CMK (cell line): Measurements from ENCODE around the gene TLL2.

Source experiments
- DNase-seq: peaks from one replicate; pipeline ENCODE4 v3.0.0-alpha.2; 2010; ENCODE audit warnings: low read depth

The TLL2 gene

DNA sequence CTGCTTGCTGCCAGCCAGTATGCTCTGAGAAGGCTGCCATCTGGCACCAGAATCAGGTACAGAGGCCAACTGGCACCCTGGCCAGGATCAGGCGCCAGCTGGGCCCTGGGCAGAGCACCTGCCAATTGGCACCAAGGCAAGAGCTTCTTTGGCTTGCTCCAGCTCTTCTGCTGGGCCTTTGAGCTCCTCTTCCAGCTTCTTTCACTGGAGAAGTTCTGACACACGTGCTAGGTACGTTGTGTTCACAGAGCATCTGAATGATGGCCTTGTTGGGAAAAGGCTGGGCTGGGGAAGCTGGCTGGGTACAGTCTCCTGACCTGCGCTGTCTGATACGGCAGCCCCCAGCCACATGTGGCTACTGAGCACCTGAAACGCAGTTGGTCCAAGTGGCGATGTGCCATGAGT lies 123.3 kb downstream of the TLL2 start:
- DNase-seq: no peak

DNA sequence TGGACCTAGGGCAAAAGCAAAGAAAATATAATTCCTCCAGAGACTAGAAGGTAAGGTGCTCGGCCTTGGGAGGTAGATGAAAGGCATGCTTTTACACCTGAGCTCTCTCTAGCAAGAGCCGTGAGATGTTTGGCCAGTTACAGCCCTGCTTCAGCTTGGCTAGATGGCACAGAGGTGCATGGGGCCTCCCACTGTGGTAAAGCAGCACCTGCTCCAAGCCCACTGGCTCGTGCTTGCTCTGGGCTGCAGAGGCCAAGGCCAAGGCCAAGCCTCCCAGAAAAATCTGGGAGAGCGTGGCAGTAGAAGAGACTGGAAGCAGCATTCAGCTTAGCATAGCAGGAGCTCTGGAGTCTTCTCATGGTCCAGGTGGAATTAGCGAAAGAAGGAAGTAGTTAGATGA lies 123.9 kb downstream of the TLL2 start:
- DNase-seq: no peak

DNA sequence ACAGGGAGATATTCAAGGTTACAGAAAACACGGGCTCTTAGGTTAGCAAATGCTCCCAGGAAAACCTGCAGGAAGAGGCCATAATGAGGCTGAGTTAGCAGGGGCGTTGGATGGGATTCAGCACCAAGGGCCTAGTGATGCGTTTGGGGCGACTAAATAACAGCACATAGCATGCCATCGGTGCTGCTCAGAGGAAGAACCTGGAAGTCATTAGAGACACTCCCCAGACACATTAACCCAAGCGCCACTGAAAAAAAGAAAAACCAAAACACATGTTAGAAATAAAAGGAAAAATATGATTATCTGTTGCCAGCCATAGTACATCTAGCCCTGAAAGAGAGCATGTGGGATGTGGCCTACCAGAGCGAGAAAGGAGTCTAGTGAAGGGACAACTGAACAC lies 126.1 kb downstream of the TLL2 start:
- no peak for DNase-seq

DNA sequence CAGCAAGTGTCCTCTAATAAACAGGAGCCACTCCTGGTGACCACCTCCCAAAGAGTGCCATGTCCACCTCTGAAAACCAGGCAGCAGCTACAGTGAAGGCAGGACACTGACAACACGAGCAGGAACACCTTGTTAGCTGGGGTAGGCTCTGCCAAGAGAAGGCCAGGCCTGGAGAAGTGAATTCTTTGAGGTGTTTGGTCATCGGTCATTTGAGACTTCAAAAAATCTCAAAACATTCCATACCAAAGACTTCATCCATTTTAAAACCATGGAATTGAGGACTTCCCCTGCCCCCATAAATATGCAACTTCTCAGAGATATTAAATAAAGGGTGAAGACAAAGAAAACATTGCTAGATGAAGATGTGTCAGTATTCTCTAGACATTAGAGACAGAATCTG lies 126.6 kb downstream of the TLL2 start:
- DNase-seq: no peak

DNA sequence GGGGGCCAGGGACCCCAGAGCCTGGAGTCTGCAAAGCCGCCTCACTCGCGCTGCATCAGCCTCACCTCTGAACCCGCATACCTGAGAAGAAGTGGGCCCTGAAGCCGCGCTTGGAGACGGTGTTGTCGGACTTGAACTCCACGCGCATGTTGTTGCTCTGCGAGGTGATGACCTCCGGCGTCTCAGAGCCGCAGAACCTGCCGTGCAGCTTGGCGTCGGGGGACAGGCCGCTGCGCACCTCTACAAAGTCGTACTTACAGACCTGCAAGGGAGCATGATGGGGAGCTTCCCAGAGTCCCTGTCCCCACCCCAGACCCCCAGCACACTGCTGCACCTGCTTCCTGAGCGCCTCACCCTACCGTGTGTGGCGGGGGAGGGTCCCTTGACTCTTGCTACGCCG lies 129.2 kb downstream of the TLL2 start:
- DNase-seq: no peak

DNA sequence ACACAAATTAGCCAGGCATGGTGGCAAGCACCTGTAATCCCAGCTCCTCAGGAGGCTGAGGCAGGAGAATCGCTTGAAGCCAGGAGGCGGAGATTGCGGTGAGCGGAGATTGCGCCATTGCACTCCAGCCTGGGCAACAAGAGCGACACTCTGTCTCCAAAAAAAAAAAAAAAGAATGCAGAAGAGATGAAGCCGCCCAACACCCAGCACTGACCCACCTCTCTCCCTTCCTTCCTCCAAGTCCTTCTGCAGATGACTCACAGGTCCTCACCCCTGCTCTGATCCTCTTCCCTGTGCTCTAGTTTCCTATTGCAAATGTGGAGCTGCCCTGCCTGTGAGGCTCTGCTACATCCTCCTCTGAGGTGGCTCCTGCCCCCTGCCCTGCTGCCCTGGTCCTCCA lies 132.9 kb downstream of the TLL2 start:
- no peak for DNase-seq

DNA sequence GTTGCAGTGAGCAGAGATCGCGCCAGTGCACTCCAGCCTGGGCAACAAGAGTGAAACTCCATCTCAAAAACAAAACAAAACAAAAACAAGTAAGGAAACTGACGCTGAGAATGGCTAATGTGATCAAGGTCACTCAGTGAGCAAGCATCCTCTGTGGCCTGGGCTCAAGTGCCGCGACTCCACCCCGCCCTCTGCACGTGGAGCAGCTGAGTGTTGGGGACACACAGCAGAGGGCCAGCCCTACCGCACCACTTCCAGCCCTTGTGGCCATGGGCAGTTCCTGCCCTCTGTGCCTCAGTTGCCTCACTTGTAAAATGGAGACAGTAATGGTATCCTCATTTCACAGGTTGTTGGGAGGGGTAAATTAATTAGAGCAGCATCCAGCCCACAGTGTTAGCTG lies 134.0 kb downstream of the TLL2 start:
- DNase-seq: no peak

DNA sequence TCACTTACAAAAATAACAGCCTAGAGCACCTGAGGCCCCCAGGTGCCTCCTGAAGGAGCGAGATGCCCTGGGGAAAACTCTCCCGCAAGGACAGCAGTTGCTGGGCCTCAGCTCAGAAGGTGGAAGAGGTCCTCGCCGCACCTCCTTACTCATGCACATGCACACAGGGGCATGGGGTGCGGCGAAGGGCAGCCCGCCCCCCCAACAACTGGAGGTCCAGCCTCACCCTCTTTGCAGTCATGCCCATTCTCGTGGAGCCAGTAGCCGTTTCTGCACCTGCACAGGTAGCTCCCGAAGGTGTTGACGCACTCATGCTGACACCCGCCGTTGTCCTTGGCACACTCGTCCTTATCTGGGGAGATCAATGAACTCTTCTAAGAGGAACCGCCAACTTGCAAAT lies 135.0 kb downstream of the TLL2 start:
- DNase-seq: no peak

DNA sequence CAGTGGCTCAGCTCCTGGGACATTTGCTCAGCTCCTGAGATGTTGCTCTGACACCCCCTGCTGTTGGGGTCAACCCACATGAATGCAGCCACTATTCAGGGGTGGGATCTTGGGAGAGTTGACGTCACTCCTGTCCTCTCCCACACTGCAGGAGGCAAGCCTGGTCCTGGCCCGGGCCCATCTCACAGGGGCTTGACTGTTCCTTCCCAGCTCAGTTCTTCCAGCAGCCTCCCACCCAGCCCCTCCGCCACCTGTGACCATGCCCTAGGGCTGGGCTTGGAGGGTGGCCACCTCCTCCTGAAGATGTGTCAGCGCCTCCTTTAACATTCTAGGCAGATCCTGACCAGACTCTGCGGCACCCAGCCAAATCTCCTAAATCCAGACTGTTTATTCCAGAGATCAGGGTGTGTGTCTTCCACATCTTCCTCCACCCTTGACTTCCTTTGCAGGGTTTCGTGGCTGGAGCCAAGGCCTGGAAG lies 135.9 kb downstream of the TLL2 start:
- no peak for DNase-seq

DNA sequence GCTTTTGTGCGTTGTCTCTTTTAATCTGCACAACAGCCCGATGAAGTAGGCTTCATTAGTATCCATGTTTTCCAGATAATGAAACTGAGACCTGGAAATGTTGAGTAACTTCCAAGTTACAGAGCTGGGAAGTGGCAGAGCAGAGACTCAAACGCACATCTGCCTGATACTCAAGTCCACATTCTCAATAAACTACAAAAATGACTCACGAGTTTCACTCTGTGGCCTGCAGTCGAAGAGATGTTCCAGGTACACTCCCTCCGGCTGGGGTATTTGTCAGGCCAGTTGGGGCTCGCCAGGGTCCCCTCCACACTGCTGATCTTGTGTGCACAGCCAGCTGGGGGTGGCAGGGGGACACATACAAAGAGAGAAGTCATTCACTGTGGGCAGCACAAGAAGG lies 137.2 kb downstream of the TLL2 start:
- DNase-seq: no peak

DNA sequence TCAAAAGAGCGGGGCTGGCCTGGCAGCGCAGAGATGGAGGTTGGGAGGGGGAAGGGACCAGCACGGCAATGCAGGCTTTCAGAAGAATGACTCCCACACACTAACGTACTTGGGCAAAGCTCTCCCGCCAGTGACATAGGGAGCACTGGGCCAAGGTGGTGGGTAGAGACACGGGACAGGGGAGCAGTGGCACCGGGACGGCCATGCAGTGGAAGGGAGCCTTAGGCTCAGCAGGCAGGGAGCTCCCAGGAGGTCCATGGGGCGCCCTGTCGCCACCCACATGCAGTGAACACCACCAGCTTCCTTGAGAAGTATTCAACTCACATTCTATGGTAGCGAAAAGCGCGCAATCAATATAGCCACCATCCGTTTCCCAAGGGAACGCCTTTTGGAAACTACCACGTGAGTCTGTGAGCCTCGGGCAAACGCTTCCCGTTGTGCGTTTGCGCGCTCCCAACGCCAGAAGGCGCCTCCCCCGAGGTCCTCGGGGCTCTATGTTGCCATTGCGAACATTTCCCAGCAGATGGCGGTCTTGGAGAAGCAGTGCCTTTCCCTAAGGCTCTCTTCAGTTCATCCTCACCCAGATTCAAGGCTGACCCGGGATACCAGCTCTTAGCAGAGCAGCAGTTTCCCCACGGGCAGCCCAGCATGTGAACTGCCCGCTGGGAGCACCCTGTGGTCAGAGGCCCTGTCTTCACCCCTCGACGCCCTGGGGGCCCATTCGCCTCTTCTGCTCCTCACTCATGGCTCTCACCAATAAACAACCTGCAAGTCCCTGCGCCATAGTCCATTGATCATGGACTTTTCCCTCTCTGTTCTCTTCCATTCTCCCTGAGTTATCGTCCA lies 138.5 kb downstream of the TLL2 start:
- DNase-seq: peak; percentile 77

DNA sequence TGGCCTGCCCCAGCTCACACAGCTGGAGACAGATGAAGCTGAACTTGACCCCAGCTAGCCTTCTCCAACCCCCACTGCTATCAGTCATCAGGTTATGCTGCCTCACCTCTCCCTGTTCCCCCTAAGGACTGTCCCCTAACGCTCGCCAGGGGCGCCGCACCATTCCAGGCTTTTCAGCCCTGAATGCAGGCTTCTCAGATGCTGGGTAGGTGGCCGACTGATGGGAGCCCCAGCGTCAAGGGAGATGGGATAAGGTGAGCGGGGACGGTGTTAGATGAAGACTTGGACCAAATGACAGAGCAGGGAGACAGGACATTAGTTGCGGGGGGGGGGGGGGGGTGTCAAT lies 139.1 kb downstream of the TLL2 start:
- DNase-seq: no peak

DNA sequence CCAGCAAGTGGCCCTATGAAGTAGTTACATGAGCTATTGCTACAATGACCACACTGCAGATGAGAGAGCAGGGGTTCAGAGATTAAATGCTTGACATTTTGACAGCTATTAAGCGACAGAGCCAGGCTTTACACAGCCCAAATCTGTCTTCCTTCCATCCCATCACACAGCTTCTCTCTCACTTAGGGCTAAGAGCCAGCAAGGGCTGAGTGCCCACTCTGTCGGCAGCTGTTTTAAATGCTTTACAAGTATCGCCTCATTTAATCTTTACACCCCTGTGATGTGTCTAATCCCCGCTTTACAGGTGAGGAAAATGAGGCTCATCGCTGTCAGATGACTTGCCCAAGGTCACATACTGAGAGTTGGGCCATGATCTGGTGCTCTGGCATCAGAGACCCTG lies 139.7 kb downstream of the TLL2 start:
- DNase-seq: no peak

DNA sequence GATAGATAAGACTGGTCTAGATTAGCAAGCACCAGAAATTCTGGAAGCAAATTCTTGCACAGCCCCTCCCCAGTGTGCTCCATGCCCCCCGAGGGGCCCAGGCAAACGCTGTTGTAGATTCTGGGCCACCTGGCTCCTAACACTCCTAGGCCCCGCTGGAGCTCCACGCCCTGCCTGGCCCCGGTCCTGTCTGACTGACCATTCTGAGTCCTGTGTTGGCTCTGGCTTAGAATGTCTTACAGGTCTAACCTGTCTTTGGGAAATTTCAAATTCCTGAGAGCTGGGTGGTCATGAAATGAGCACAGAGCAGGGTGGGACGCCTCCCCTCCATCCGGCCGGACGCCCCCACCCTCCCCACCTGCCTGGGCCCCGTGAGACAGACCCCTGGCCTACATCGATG lies 142.4 kb downstream of the TLL2 start:
- no peak for DNase-seq

DNA sequence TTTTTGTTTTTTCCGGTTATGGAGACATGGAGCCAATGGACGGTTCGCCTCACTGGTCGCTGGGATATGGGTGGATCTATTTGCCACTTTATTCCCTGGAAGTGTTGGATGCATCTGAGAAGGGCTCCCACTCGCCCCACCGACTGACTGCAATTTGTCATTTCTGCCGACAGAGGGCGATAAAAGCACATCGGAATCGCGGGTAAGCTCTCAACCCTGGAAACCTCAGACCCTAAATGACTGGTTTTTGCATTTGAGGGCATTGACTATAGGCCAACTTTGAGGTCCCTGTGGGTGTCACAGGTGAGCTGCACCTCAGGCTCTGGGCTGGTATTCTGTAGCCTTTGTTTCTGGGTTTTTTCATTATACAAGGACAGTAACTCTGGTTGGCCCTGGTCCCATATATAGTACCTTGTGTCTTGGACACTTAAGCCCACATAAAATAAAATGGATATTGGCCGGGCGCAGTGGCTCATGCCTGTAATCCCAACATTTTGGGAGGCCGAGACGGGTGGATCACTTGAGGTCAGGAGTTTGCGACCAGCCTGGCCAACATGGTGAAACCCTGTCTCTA lies 143.1 kb downstream of the TLL2 start:
- DNase-seq: peak; percentile 12

DNA sequence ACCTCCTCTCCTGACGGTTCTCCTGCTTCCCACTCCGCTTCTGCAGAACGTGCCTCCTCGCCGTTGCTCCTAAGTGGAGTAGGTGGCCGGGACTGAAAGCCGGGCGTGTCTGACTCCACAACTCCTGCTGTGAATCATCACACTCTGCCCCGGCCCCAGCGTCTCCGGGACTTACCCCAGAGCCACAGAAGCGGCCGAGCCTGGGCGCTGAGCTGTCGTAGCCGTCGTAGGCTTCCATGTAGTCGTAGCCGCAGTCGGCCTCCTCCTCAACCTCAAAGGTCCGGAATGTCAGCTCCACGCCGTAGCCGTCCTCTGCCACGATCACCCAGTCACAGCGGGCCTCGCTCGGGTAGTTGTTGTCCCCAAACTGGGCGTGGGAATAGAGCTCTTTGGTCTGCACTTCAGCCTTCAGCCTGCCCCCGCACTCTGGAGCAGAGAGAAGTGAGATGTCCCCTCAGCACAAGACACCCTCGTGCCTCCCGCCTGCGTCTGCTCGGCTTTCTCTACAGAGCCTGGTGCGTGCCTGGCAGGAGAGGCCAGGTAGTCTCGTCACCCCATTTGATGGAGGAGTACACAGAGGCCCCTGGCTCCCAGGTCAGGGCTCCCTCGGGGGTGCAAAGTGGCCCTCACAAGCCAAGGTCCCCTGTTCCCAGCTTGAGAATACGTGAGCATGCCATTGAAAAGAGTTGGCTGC lies 143.7 kb downstream of the TLL2 start:
- no peak for DNase-seq

DNA sequence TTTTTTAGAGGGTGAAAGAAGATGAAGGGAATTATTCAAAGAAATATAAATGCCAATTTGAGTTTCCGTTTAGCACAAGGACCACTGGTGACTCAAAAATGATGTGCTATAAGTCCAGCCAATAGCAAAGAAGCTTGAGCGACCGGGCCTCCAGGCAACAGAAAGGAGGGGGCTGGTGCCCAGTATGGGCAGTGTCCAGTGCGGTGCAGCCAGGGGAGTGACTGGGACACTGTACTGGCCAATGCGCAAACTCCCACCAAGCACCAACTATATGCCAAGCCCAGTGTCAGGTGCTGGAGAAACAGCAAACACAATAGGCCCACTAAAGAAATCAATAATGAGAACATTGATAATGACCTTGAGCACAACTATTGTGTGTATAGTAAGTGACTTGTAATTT lies 144.8 kb downstream of the TLL2 start:
- no peak for DNase-seq

DNA sequence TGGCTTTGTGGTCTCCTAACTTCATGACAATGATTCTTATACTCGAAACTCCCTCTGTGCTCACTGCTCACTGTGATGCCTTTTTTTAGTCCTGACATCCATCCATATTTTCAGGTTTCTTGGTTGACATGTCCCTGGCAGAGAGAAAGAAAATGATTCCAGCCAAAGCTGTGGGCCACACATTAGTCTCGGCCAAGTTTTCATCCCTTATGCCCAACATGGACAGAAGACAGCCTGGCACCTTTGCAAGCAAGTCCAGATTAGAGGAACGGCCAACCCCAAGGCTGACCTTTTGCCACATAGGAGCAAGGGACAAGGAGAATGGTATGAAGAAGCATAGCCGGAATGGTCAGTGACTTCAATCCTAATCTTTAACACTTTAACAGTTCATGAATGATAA lies 146.3 kb downstream of the TLL2 start:
- no peak for DNase-seq

DNA sequence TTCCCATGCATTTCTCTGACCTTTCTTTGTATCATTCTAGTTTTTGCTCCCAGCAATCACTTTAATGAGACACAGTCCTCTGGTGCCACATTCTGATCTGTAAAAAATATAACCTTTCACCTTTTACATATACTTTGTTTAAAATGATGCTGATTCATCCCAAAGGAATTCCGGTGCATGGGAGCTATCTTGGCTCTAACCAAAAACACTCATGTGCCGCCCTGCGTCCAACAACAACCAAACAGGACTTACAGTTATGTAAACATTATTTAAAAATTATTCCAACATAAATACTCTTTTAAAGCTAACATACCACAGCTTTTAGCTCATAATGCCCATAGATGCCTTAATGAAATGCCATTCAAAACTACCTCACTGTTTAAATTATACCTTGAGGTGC lies 147.2 kb downstream of the TLL2 start:
- no peak for DNase-seq

DNA sequence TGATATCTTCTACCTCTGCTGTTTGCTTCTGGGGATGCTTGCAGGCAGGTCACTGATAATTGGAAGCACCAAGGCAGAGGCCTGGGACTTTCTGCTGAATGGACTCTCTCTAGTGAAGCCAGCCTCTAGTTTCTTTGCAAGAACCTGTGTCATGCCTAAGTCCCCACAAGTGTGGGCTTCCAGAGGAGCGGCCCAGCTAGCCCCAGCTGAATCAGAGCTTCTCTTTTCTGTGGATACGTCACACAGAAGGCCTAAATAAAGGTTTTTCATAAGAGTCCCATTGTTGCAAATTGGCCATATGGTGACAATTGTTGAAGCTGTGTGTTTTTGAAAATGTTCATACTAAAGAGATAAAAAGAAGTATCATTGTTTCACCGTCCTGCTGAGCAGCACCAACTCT lies 148.2 kb downstream of the TLL2 start:
- DNase-seq: no peak

DNA sequence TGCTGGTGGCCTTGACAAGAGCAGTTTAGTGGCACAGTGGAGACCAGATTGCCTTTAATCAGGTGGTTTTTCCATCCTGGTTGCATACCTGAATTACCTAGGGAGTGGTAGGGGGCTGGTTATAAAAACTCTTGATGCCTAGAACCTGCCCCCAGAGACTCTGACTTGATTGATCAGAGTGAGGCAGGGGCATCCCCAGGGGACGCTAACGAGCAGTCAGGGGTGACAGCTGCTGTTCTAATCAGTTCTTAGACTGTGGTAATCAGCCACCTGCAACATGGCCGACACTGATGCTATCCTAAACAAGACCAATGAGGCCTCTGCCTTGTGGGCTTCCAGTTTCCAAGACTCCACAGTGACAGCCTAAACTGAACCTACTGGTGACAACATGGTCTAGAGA lies 153.0 kb downstream of the TLL2 start:
- DNase-seq: no peak

DNA sequence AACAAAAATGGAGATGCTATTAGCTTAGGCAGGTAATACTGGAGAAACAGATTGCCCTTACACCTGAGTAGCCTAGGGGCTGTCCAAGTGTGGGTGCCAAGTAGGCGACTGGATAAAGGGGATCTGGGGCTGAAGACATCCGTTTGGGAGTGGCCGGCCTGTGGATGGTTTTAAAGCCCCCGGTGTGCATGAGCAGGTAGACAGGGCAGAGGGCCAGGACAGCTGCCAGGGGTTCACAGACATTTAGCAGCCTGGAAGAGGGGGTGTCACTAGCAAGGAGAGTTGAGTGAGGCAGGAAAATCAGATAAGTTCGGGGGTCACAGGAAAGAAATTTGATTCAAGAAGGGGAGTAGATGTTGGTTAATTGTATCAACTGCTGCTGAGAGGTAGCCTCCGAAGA lies 153.4 kb downstream of the TLL2 start:
- DNase-seq: no peak

DNA sequence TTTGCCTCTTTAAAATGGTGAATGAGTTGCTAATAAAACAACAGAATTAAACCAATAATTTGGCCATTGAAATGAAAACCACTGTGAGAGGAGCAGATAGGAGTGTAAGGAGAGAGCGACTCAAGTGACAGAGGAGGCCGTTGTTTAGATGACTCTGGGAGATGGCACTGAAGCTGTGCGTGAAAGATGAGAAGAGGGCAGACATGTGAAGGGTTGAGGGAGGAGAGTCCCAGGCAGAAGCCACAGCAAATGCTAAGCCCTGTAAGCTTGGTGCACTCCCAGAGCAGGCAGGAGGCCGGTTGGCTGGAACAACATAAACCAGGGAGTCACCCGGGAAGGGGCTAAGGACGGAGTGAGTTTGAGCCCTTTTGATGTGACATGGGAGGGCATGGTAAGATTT lies 154.1 kb downstream of the TLL2 start:
- DNase-seq: no peak
